OCI-LY3 (cell line): ENCODE results near the gene MISFA.

ENCODE experiments used
- H2AFZ ChIP-seq: fragments of 200-600, 300-600 bp; shearing (Covaris generic); 2 replicates; pipeline ENCODE4 v1.6.0; 2014; ENCODE audit warnings: antibody characterized with exemption, low read depth, low read length
- H3K27ac ChIP-seq: fragments of 200-600, 300-600 bp; sonication (generic); 2 replicates; pipeline ENCODE4 v1.5.1; 2014; ENCODE audit warnings: mild to moderate bottlenecking, low read length, moderate library complexity, mixed read lengths
- H3K27me3 ChIP-seq: fragments of 200-600, 300-600 bp; sonication (generic); 2 replicates; pipeline ENCODE4 v1.6.1; 2014; ENCODE audit warnings: low read depth, low read length, mixed read lengths
- H3K36me3 ChIP-seq: fragments of 200-600, 300-600 bp; sonication (generic); replicated peaks from 2 replicates; pipeline ENCODE3; 2014; ENCODE audit warnings: low read depth, low read length, mixed read lengths
- H3K4me1 ChIP-seq: fragments of 300-600, 200-600 bp; sonication (generic); 2 replicates; pipeline ENCODE4 v1.6.1; 2014; ENCODE audit warnings: low read length, mixed read lengths
- H3K4me2 ChIP-seq: fragments of 200-600, 300-600 bp; sonication (generic); 2 replicates; pipeline ENCODE4 v1.6.1; 2014; ENCODE audit warnings: low read length, mixed read lengths
- H3K4me3 ChIP-seq: fragments of 300-600, 200-600 bp; sonication (generic); 2 replicates; pipeline ENCODE4 v1.5.1; 2014; ENCODE audit warnings: antibody characterized with exemption, mild to moderate bottlenecking, low read length, moderate library complexity
- H3K79me2 ChIP-seq: fragments of 300-600, 200-600 bp; shearing (Covaris generic); 2 replicates; pipeline ENCODE4 v1.6.1; 2014; ENCODE audit warnings: mild to moderate bottlenecking, low read length, mixed read lengths
- H3K9ac ChIP-seq: fragments of 300-600, 200-600 bp; shearing (Covaris generic); 2 replicates; pipeline ENCODE4 v1.6.0; 2014; ENCODE audit warnings: mild to moderate bottlenecking, low read length, moderate library complexity
- H3K9me3 ChIP-seq: fragments of 200-600, 300-600 bp; shearing (Covaris generic); 2 replicates; pipeline ENCODE4 v1.6.1; 2014; ENCODE audit warnings: low read length, mixed read lengths; ENCODE audit not compliant: insufficient read depth
- H4K20me1 ChIP-seq: fragments of 200-600, 300-600 bp; sonication (generic); 2 replicates; pipeline ENCODE4 v1.6.1; 2016; ENCODE audit warnings: low read length, mixed read lengths; ENCODE audit not compliant: insufficient read depth
- CTCF ChIP-seq: fragments of 200-600, 300-600 bp; sonication (generic); IDR thresholded peaks from 2 replicates; pipeline ENCODE4 v1.5.1; 2014; ENCODE audit warnings: antibody characterized with exemption, low read length, low read depth
- EZH2phosphoT487 ChIP-seq: fragments of 200-600 bp; shearing (Covaris generic); IDR thresholded peaks from 2 replicates; pipeline ENCODE4 v1.6.1; 2018; ENCODE audit warnings: antibody characterized with exemption, mixed run types, low read depth

The MISFA gene

GRCh38 chr11:18650353-18650752 lies 50.8 kb downstream of the MISFA start:
- H3K27me3 ChIP-seq: no peaks in the 10 kb centered on the region
- H2AFZ ChIP-seq: no peak overlapping the region
- H3K4me3 ChIP-seq: peak overlapping the region; percentile 75
- TF ChIP-seq CTCF: no peak
- TF ChIP-seq EZH2phosphoT487: no peak
- H3K9me3 ChIP-seq: no peaks in the 10 kb centered on the region
- H3K36me3 ChIP-seq: no peaks in the 10 kb centered on the region
- H3K4me2 ChIP-seq: peak overlapping the region; percentile 67
- H4K20me1 ChIP-seq: no peaks in the 10 kb centered on the region
- H3K4me1 ChIP-seq: peaks cover 15% of the 10 kb centered on the region
- no peak overlapping the region for H3K27ac ChIP-seq
- no peak overlapping the region for H3K9ac ChIP-seq
- H3K79me2 ChIP-seq: no peaks in the 10 kb centered on the region

GRCh38 chr11:18650859-18651557 lies 51.4 kb downstream of the MISFA start:
- Histone ChIP-seq H4K20me1 (no peaks in the 10 kb centered on the region), H3K27ac (no peak overlapping the region), H2AFZ (peak overlapping the region; percentile 75), H3K4me3 (peak overlapping the region; percentile 75), H3K9me3 (no peaks in the 10 kb centered on the region), H3K36me3 (no peaks in the 10 kb centered on the region), H3K27me3 (peaks cover 3% of the 10 kb centered on the region; the same call in 1 of the 2 replicates), H3K4me2 (peak overlapping the region; percentile 67), H3K79me2 (no peaks in the 10 kb centered on the region), H3K4me1 (peaks cover 15% of the 10 kb centered on the region), H3K9ac (peak overlapping the region; percentile 29)
- no peak for TF ChIP-seq EZH2phosphoT487
- TF ChIP-seq CTCF: peak; percentile 86
